HepG2 (cell line): ENCODE results near the gene GALNT11. TPM values are rescaled to one million over a fixed set of nuclear protein-coding genes. Genes with fewer than 3 reads are reported as not detected.

Source experiments
- GATAD2A ChIP-seq: IDR thresholded peaks from 2 replicates; pipeline ENCODE4 v1.6.1; 2016
- GFI1 ChIP-seq: sonication (generic); formaldehyde crosslinking; IDR thresholded peaks from 2 replicates; pipeline ENCODE4 v1.5.0; 2020; ENCODE audit warnings: missing genetic modification reagents, mild to moderate bottlenecking, borderline replicate concordance
- HES4 ChIP-seq: sonication (generic); formaldehyde crosslinking; IDR thresholded peaks from 2 replicates; pipeline ENCODE4 v1.9.0; 2021; ENCODE audit warnings: mild to moderate bottlenecking, missing genetic modification reagents, borderline replicate concordance
- ISX ChIP-seq: sonication (generic); formaldehyde crosslinking; conservative IDR thresholded peaks from 2 replicates; pipeline ENCODE4 v1.5.0; 2020; ENCODE audit warnings: missing genetic modification reagents
- NRL ChIP-seq: sonication (generic); formaldehyde crosslinking; IDR thresholded peaks from 2 replicates; pipeline ENCODE4 v1.5.0; 2020; ENCODE audit warnings: missing genetic modification reagents, mild to moderate bottlenecking, moderate library complexity, borderline replicate concordance
- POLR2AphosphoS2 ChIP-seq: IDR thresholded peaks from 2 replicates; pipeline ENCODE4 v1.6.1; 2011; ENCODE audit warnings: low read depth, low read length, improper control_type of control experiment
- SALL1 ChIP-seq: sonication (generic); formaldehyde crosslinking; IDR thresholded peaks from 2 replicates; pipeline ENCODE4 v1.8.0; 2022; ENCODE audit warnings: mild to moderate bottlenecking, missing genetic modification reagents
- SIX4 ChIP-seq: sonication (generic); formaldehyde crosslinking; IDR thresholded peaks from 2 replicates; pipeline ENCODE4 v1.4.0; 2020; ENCODE audit warnings: missing genetic modification reagents
- YY1 ChIP-seq: IDR thresholded peaks from 2 replicates; pipeline ENCODE4 v1.6.1; 2011; ENCODE audit warnings: low read length, low read depth, moderate library complexity, mild to moderate bottlenecking; ENCODE audit not compliant: insufficient read depth, insufficient replicate concordance
- ZBTB20 ChIP-seq: sonication (generic); formaldehyde crosslinking; IDR thresholded peaks from 2 replicates; pipeline ENCODE4 v1.8.1; 2023; ENCODE audit warnings: missing genetic modification reagents, low read depth, mild to moderate bottlenecking, borderline replicate concordance
- ZBTB38 ChIP-seq: sonication (generic); formaldehyde crosslinking; IDR thresholded peaks from 2 replicates; pipeline ENCODE4 v1.5.1; 2020; ENCODE audit warnings: mild to moderate bottlenecking, missing genetic modification reagents
- ZNF460 ChIP-seq: sonication (generic); formaldehyde crosslinking; IDR thresholded peaks from 2 replicates; pipeline ENCODE4 v1.5.1; 2020; ENCODE audit warnings: missing genetic modification reagents, mild to moderate bottlenecking, borderline replicate concordance
- ZNF564 ChIP-seq: sonication (generic); formaldehyde crosslinking; IDR thresholded peaks from 2 replicates; pipeline ENCODE4 v1.8.1; 2023; ENCODE audit warnings: mild to moderate bottlenecking, missing genetic modification reagents
- polyA plus RNA-seq, 8 experiments: library from polyadenylated mRNA; depleted of rRNA in 3 of 8; stranded (reverse) in 7 of 8; unstranded in 1 of 8; fragments of >200 nt; fragmentation: Illumina TruSeq in 4 of 8; extraction: Trizol in 4 of 8; gene quantifications; 2 replicates each; pipeline versions ENCODE4 v1.2.1 to v1.2.3, GENCODE V29; 2011 to 2016; ENCODE audit warnings: low read depth in 4 of 8, missing spikeins in 1 of 8, mixed read lengths in 1 of 8; ENCODE audit not compliant: insufficient read depth in 1 of 8
- total RNA-seq, 5 experiments: library from RNA; depleted of rRNA; stranded (reverse); fragments of >200 nt; fragmentation: Illumina TruSeq; extraction: Trizol; gene quantifications; 2 replicates each; pipeline ENCODE4 v1.2.3, GENCODE V29; 2016; ENCODE audit warnings: low read depth in 1 of 5
- TF ChIP-seq, protein P1 (sequence below): sonication (generic); formaldehyde crosslinking; IDR thresholded peaks from 2 replicates; pipeline ENCODE4 v1.5.1; 2020; ENCODE audit warnings: mild to moderate bottlenecking, missing genetic modification reagents
- TF ChIP-seq, protein P2 (sequence below): sonication (generic); formaldehyde crosslinking; IDR thresholded peaks from 2 replicates; pipeline ENCODE4 v1.4.0; 2020; ENCODE audit warnings: missing genetic modification reagents
- TF ChIP-seq, protein P3 (sequence below): sonication (generic); formaldehyde crosslinking; IDR thresholded peaks from 2 replicates; pipeline ENCODE4 v1.4.0; 2020; ENCODE audit warnings: missing genetic modification reagents, borderline replicate concordance
- TF ChIP-seq, protein P4 (sequence below): sonication (generic); formaldehyde crosslinking; IDR thresholded peaks from 2 replicates; pipeline ENCODE4 v1.5.1; 2020; ENCODE audit warnings: missing genetic modification reagents, mild to moderate bottlenecking, borderline replicate concordance
- TF ChIP-seq, protein P5 (sequence below): sonication (generic); formaldehyde crosslinking; IDR thresholded peaks from 2 replicates; pipeline ENCODE4 v1.4.0; 2020; ENCODE audit warnings: mild to moderate bottlenecking, missing genetic modification reagents

The GALNT11 gene
- total and polyA plus RNA-seq, 2 of the 13 experiments (the other 11 are each of a cell fraction or from before 2014, with no cell fraction given), result 9.3 to 16.3 TPM

DNA sequence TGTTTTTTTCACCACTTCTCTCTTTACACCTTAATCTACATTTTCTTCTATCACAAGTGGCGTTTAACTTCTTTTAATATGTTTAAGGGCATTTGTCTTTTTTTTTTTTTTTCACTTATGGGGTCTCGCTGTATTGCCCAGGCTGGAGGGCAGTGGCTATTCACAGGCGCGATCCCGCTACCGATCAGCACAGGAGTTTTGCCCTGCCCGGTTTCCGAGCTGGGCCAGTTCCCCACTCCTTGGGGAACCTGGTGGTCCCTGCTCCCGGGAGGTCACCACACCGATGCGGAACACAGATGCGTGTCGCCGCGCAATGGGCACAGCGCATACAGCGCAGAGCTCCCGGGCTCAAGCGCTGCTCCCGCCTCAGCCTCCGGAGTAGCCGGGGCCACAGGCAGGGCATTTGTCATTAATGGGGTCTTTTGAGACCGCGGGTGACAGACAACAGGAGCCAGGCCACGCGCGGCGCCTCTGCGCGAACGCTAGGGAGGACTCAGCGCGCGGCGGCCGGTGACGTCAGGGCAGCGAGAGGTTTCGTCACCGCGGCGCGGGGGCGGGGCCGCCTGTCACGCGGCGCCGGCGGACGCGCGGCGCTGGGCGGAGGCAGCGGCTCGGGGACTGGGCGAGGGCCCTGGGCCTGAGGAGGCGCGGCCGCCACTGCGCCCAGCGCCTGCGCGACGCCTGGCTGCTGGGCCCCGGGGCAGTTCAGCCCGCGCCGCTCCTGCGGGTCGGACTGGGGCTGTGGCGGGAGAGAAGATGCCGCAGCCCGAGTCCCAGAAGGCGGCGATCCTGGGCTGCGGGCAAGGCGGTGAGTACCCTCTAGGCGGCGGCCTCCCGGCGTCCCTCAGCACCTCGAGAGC, at the start of gene GALNT11 (continued):
- TF ChIP-seq, protein P1, sequence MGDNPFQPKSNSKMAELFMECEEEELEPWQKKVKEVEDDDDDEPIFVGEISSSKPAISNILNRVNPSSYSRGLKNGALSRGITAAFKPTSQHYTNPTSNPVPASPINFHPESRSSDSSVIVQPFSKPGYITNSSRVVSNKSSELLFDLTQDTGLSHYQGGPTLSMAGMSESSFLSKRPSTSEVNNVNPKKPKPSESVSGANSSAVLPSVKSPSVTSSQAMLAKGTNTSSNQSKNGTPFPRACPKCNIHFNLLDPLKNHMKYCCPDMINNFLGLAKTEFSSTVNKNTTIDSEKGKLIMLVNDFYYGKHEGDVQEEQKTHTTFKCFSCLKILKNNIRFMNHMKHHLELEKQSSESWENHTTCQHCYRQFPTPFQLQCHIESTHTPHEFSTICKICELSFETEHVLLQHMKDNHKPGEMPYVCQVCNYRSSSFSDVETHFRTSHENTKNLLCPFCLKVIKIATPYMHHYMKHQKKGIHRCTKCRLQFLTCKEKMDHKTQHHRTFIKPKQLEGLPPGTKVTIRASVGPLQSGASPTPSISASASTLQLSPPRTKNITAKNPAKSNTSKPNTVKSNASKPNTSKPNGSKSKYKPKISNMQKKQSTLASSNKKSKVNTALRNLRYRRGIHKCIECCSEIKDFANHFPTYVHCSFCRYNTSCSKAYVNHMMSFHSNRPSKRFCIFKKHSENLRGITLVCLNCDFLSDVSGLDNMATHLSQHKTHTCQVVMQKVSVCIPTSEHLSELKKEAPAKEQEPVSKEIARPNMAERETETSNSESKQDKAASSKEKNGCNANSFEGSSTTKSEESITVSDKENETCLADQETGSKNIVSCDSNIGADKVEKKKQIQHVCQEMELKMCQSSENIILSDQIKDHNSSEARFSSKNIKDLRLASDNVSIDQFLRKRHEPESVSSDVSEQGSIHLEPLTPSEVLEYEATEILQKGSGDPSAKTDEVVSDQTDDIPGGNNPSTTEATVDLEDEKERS (CRISPR knock-in tag), result peak; percentile 55; the same call in 1 of the 2 replicates
- TF ChIP-seq SIX4 (CRISPR knock-in tag) (0 out of 2 replicates have a peak, but pooled peaks have one; percentile 8), HES4 (CRISPR knock-in tag) (peak; percentile 63; the same call in 1 of the 2 replicates), ZBTB20 (CRISPR knock-in tag) (no peak), GFI1 (CRISPR knock-in tag) (no peak), NRL (CRISPR knock-in tag) (no peak), GATAD2A (CRISPR knock-in tag) (0 out of 2 replicates have a peak, but pooled peaks have one; percentile 34), ZBTB38 (0 out of 2 replicates have a peak, but pooled peaks have one; percentile 44), SALL1 (peak; percentile 50; the same call in 1 of the 2 replicates), ZNF460 (CRISPR knock-in tag) (no peak), POLR2AphosphoS2 (no peak), YY1 (peak; percentile 35), ZNF564 (CRISPR knock-in tag) (peak; percentile 42; the same call in 1 of the 2 replicates), ISX (no peak)
- TF ChIP-seq, protein P2, sequence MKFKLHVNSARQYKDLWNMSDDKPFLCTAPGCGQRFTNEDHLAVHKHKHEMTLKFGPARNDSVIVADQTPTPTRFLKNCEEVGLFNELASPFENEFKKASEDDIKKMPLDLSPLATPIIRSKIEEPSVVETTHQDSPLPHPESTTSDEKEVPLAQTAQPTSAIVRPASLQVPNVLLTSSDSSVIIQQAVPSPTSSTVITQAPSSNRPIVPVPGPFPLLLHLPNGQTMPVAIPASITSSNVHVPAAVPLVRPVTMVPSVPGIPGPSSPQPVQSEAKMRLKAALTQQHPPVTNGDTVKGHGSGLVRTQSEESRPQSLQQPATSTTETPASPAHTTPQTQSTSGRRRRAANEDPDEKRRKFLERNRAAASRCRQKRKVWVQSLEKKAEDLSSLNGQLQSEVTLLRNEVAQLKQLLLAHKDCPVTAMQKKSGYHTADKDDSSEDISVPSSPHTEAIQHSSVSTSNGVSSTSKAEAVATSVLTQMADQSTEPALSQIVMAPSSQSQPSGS (CRISPR knock-in tag), result 0 out of 2 replicates have a peak, but pooled peaks have one; percentile 53
- TF ChIP-seq, protein P3, sequence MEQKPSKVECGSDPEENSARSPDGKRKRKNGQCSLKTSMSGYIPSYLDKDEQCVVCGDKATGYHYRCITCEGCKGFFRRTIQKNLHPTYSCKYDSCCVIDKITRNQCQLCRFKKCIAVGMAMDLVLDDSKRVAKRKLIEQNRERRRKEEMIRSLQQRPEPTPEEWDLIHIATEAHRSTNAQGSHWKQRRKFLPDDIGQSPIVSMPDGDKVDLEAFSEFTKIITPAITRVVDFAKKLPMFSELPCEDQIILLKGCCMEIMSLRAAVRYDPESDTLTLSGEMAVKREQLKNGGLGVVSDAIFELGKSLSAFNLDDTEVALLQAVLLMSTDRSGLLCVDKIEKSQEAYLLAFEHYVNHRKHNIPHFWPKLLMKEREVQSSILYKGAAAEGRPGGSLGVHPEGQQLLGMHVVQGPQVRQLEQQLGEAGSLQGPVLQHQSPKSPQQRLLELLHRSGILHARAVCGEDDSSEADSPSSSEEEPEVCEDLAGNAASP (CRISPR knock-in tag), result no peak
- TF ChIP-seq, protein P4, sequence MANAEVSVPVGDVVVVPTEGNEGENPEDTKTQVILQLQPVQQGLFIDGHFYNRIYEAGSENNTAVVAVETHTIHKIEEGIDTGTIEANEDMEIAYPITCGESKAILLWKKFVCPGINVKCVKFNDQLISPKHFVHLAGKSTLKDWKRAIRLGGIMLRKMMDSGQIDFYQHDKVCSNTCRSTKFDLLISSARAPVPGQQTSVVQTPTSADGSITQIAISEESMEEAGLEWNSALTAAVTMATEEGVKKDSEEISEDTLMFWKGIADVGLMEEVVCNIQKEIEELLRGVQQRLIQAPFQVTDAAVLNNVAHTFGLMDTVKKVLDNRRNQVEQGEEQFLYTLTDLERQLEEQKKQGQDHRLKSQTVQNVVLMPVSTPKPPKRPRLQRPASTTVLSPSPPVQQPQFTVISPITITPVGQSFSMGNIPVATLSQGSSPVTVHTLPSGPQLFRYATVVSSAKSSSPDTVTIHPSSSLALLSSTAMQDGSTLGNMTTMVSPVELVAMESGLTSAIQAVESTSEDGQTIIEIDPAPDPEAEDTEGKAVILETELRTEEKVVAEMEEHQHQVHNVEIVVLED, result peak; percentile 62
- TF ChIP-seq, protein P5, sequence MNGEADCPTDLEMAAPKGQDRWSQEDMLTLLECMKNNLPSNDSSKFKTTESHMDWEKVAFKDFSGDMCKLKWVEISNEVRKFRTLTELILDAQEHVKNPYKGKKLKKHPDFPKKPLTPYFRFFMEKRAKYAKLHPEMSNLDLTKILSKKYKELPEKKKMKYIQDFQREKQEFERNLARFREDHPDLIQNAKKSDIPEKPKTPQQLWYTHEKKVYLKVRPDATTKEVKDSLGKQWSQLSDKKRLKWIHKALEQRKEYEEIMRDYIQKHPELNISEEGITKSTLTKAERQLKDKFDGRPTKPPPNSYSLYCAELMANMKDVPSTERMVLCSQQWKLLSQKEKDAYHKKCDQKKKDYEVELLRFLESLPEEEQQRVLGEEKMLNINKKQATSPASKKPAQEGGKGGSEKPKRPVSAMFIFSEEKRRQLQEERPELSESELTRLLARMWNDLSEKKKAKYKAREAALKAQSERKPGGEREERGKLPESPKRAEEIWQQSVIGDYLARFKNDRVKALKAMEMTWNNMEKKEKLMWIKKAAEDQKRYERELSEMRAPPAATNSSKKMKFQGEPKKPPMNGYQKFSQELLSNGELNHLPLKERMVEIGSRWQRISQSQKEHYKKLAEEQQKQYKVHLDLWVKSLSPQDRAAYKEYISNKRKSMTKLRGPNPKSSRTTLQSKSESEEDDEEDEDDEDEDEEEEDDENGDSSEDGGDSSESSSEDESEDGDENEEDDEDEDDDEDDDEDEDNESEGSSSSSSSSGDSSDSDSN, result peak; percentile 85
